ENCODE results near the gene G6PD.
"Not testable (repeated sequence)": the region's sequence is repeated elsewhere in the genome, so short reads cannot be mapped to it uniquely, and the experiment has no call there.

GRCh38 chrX:154562295-154562694 lies 15.6 kb upstream of the G6PD start:
- not testable (repeated sequence) for TF ChIP-seq CTCF (conservative IDR thresholded peaks at IDR 0.05 in 1 of 2, IDR thresholded peaks at IDR 0.05 in 1 of 2; ENCODE audit: extremely low read depth in 1 of 2, insufficient read depth in 1 of 2, low read depth in 1 of 2, low read length in 2 of 2); EZH2 (IDR thresholded peaks at IDR 0.05; ENCODE audit: borderline replicate concordance, low read length)

All from mammary epithelial cell (primary cell).